H1 (cell line): ENCODE data around the gene GOLPH3L. TPM values are rescaled to one million over a fixed set of nuclear protein-coding genes. Genes with fewer than 3 reads are reported as not detected.

Experiments
- CTCF ChIA-PET: fragments of 300-600 bp; sonication (Branson Sonifier 250); formaldehyde crosslinking; loops from one replicate; lab custom pipeline; 2021; ENCODE audit not compliant: partially characterized antibody; lab: Charles Lee
- POLR2A ChIA-PET: fragments of 300-600 bp; sonication (Branson Sonifier 250); formaldehyde crosslinking; loops from one replicate; lab custom pipeline; 2021; ENCODE audit warnings: inconsistent platforms; ENCODE audit not compliant: partially characterized antibody; lab: Charles Lee
- DNase-seq, 2 experiments: peaks; one replicate each; pipeline versions ENCODE4 v3.0.0 to v3.0.0-alpha.2; 2010 to 2022; ENCODE audit warnings: low spot score in 2 of 2, low read depth in 1 of 2, mixed read lengths in 1 of 2
- FAIRE-seq: peaks from 2 replicates; lab custom pipeline; 2011; peaks lifted over from hg19 to GRCh38; lab: Jason Lieb, UNC
- H2AFZ ChIP-seq: 2 replicates; pipeline ENCODE4 v1.8.1; 2012; ENCODE audit warnings: low read length, inconsistent platforms
- H2AK5ac ChIP-seq: 2 replicates; pipeline ENCODE4 v1.6.1; 2013; ENCODE audit warnings: low read depth, low read length
- H2BK120ac ChIP-seq: replicated peaks from 2 replicates; pipeline ENCODE3; 2013; ENCODE audit warnings: low read depth, low read length, inconsistent platforms
- H2BK12ac ChIP-seq: 2 replicates; pipeline ENCODE4 v1.6.1; 2013; ENCODE audit warnings: low read depth, low read length
- H2BK15ac ChIP-seq: 2 replicates; pipeline ENCODE4 v1.6.1; 2013; ENCODE audit warnings: low read length
- H2BK20ac ChIP-seq: 2 replicates; pipeline ENCODE4 v1.6.1; 2013; ENCODE audit warnings: low read length
- H2BK5ac ChIP-seq: 2 replicates; pipeline ENCODE4 v1.6.1; 2013; ENCODE audit warnings: low read depth, low read length
- H3K14ac ChIP-seq: 2 replicates; pipeline ENCODE4 v1.6.1; 2013; ENCODE audit warnings: inconsistent platforms; ENCODE audit not compliant: insufficient read length
- H3K18ac ChIP-seq: 2 replicates; pipeline ENCODE4 v1.6.1; 2013; ENCODE audit warnings: low read length; ENCODE audit errors: extremely low read depth
- H3K23ac ChIP-seq: 2 replicates; pipeline ENCODE4 v1.6.1; 2013; ENCODE audit warnings: inconsistent platforms; ENCODE audit not compliant: insufficient read length
- H3K23me2 ChIP-seq: 2 replicates; pipeline ENCODE4 v1.6.1; 2013; ENCODE audit warnings: low read depth, low read length
- H3K27ac ChIP-seq: 2 replicates; pipeline ENCODE4 v1.6.1; 2011; ENCODE audit warnings: low read depth, low read length, inconsistent platforms
- H3K27me3 ChIP-seq, 4 experiments: replicated peaks in 1 of 4; 1 replicate in 1 of 4; 2 replicates in 3 of 4; pipeline versions ENCODE4 v1.6.1 to v1.8.1; 2011 to 2013; ENCODE audit warnings: low read length in 3 of 4, mild to moderate bottlenecking in 3 of 4, inconsistent platforms in 2 of 4, mixed read lengths in 2 of 4, moderate library complexity in 1 of 4; ENCODE audit not compliant: control insufficient read depth in 3 of 4, insufficient read depth in 3 of 4; ENCODE audit errors: extremely low read depth in 1 of 4
- H3K36me3 ChIP-seq, 4 experiments: 2 replicates each; pipeline versions ENCODE4 v1.6.1 to v1.8.1; 2011 to 2013; ENCODE audit warnings: mild to moderate bottlenecking in 4 of 4, low read length in 3 of 4, moderate library complexity in 2 of 4, control low read depth in 1 of 4, inconsistent platforms in 1 of 4; ENCODE audit not compliant: insufficient read depth in 4 of 4, control insufficient read depth in 2 of 4
- H3K4ac ChIP-seq: replicated peaks from 2 replicates; pipeline ENCODE3; 2013; ENCODE audit warnings: low read length, low read depth, mixed read lengths, inconsistent platforms; ENCODE audit not compliant: insufficient read length
- H3K4me1 ChIP-seq, 4 experiments: replicated peaks in 1 of 4; 1 replicate in 1 of 4; 2 replicates in 3 of 4; pipeline versions ENCODE4 v1.6.1 to v1.8.1; 2011 to 2013; ENCODE audit warnings: low read length in 3 of 4, inconsistent platforms in 2 of 4, mixed read lengths in 1 of 4; ENCODE audit not compliant: insufficient read depth in 4 of 4, control insufficient read depth in 3 of 4
- H3K4me2 ChIP-seq, 2 experiments: 2 replicates each; pipeline versions ENCODE4 v1.6.1 to v1.8.1; 2011 to 2013; ENCODE audit warnings: low read depth in 2 of 2, low read length in 2 of 2, control low read depth in 1 of 2, inconsistent platforms in 1 of 2, mild to moderate bottlenecking in 1 of 2; ENCODE audit not compliant: insufficient read depth in 1 of 2
- H3K4me3 ChIP-seq, 4 experiments: fragments of 200-600, 300-600 bp in 1 of 4; sonication (generic), shearing (Covaris generic), sonication (Bioruptor Twin) in 1 of 4; 2 replicates each; pipeline versions ENCODE4 v1.5.1 to v1.8.1; 2011 to 2016; ENCODE audit warnings: low read length in 4 of 4, low read depth in 3 of 4, control low read depth in 2 of 4, inconsistent platforms in 2 of 4, mild to moderate bottlenecking in 2 of 4, mixed read lengths in 1 of 4, moderate library complexity in 1 of 4; ENCODE audit not compliant: insufficient read depth in 2 of 4; ENCODE audit errors: extremely low read depth in 1 of 4
- H3K56ac ChIP-seq: replicated peaks from 2 replicates; pipeline ENCODE3; 2013; ENCODE audit warnings: low read depth, mild to moderate bottlenecking, mixed read lengths, low read length, inconsistent platforms; ENCODE audit not compliant: insufficient read length
- H3K79me1 ChIP-seq: 2 replicates; pipeline ENCODE4 v1.6.1; 2013; ENCODE audit warnings: low read depth, low read length, control low read depth
- H3K79me2 ChIP-seq, 2 experiments: 2 replicates each; pipeline versions ENCODE4 v1.6.1 to v1.8.1; 2012 to 2013; ENCODE audit warnings: low read length in 2 of 2, mild to moderate bottlenecking in 2 of 2, inconsistent platforms in 1 of 2; ENCODE audit not compliant: insufficient read depth in 2 of 2, control insufficient read depth in 1 of 2
- H3K9ac ChIP-seq, 4 experiments: replicated peaks in 1 of 4; 1 replicate in 1 of 4; 2 replicates in 3 of 4; pipeline versions ENCODE4 v1.6.1 to v1.8.1; 2011 to 2013; ENCODE audit warnings: low read depth in 3 of 4, low read length in 3 of 4, control low read depth in 2 of 4, mild to moderate bottlenecking in 2 of 4, moderate library complexity in 2 of 4, inconsistent platforms in 1 of 4; ENCODE audit errors: extremely low read depth in 1 of 4
- H3K9me3 ChIP-seq, 2 experiments: 2 replicates each; pipeline versions ENCODE4 v1.6.1 to v1.8.1; 2012 to 2013; ENCODE audit warnings: mild to moderate bottlenecking in 2 of 2, moderate library complexity in 2 of 2, control low read depth in 1 of 2, inconsistent platforms in 1 of 2, low read depth in 1 of 2, low read length in 1 of 2, mixed read lengths in 1 of 2; ENCODE audit not compliant: insufficient read depth in 2 of 2
- H4K20me1 ChIP-seq, 2 experiments: replicated peaks in 1 of 2; 2 replicates each; pipeline versions ENCODE3 to v1.8.1; 2011 to 2013; ENCODE audit warnings: inconsistent platforms in 2 of 2, low read length in 2 of 2, mild to moderate bottlenecking in 1 of 2; ENCODE audit not compliant: insufficient read depth in 2 of 2, control insufficient read depth in 1 of 2
- H4K5ac ChIP-seq: 2 replicates; pipeline ENCODE4 v1.6.1; 2013; ENCODE audit warnings: low read length, low read depth, mixed read lengths, inconsistent platforms; ENCODE audit not compliant: insufficient read length
- H4K8ac ChIP-seq: 2 replicates; pipeline ENCODE4 v1.8.0; 2013; ENCODE audit warnings: mild to moderate bottlenecking, moderate library complexity, low read length, inconsistent platforms; ENCODE audit not compliant: insufficient read depth; ENCODE audit errors: extremely low read depth
- H4K91ac ChIP-seq: replicated peaks from 2 replicates; pipeline ENCODE3; 2013; ENCODE audit warnings: low read length, mixed read lengths, inconsistent platforms; ENCODE audit not compliant: insufficient read length
- CBX8 ChIP-seq: fragments of 300-800, 300-1000 bp; sonication (generic); IDR thresholded peaks from 2 replicates; pipeline ENCODE4 v1.7.1; 2016; ENCODE audit warnings: low read depth, low read length, borderline replicate concordance
- MAFK ChIP-seq: IDR thresholded peaks from 2 replicates; pipeline ENCODE4 v1.6.1; 2012; ENCODE audit warnings: low read depth, mild to moderate bottlenecking, improper control_type of control experiment, low read length
- RNF2 ChIP-seq: fragments of 200-900, 300-1000 bp; sonication (generic); IDR thresholded peaks from 2 replicates; pipeline ENCODE4 v1.7.1; 2016; ENCODE audit warnings: borderline replicate concordance, low read depth, mild to moderate bottlenecking, antibody characterized with exemption, low read length; ENCODE audit not compliant: poor library complexity, severe bottlenecking; ENCODE audit errors: missing control alignments
- WGBS, 2 experiments: shearing (Covaris generic) in 1 of 2; methylation state at CpG; one replicate each; pipeline versions ENCODE4 v1.1.6 to v1.1.7; 2013 to 2015; ENCODE audit warnings: low lambda C conversion rate in 2 of 2, mixed read lengths in 2 of 2, inconsistent platforms in 1 of 2, low coverage in 1 of 2, missing lambda C conversion rate in 1 of 2; ENCODE audit not compliant: insufficient replicate concordance in 2 of 2, insufficient coverage in 1 of 2, insufficient read length in 1 of 2; ENCODE audit errors: extremely low coverage in 1 of 2, missing lambda C conversion rate in 1 of 2; 5-methylcytosine and 5-hydroxymethylcytosine counted together
- polyA plus RNA-seq, 7 experiments: library from polyadenylated mRNA; depleted of rRNA in 3 of 7; stranded (reverse) in 5 of 7; unstranded in 2 of 7; fragments of >200 nt in 5 of 7; fragments of 200-250 nt in 2 of 7; gene quantifications; 1 replicate in 5 of 7; 2 replicates in 1 of 7; 4 replicates in 1 of 7; pipeline versions ENCODE4 v1.2.1 to v1.2.3, GENCODE V29; 2011 to 2013; ENCODE audit warnings: missing spikeins in 2 of 7, mixed read lengths in 2 of 7
- total RNA-seq: library from RNA; stranded (reverse); fragmentation: NEBNext Ultra II Directional; extraction: Animal tissue kit (Norgen Biotek cat#: 25700); gene quantifications from 2 replicates; pipeline ENCODE4 v1.2.1, GENCODE V29; 2021

Gene GOLPH3L
- total and polyA plus RNA-seq, 2 of the 8 experiments (the other 6 are each of a cell fraction or from before 2014, with no cell fraction given) = 13.3 to 40.8 TPM

GRCh38 chr1:150663321-150663720 lies 33.6 kb downstream of the GOLPH3L start:
- Histone ChIP-seq H4K8ac (no peak overlapping the region), H3K27ac (no peak overlapping the region), H3K4ac (no peak overlapping the region), H2BK5ac (no peak overlapping the region), H3K4me1 (no peaks in the 10 kb centered on the region), H3K23ac (no peak overlapping the region), H2BK15ac (no peak overlapping the region), H2AFZ (no peak overlapping the region), H4K5ac (no peak overlapping the region), H3K36me3 (peaks cover 0 to 27% (median 10%) of the 10 kb centered on the region in 4 experiments; a peak in 5 of 8 replicates), H3K9me3 (no peaks in the 10 kb centered on the region), H3K4me2 (no peak overlapping the region), H3K79me2 (no peaks in the 10 kb centered on the region), H3K4me3 (no peak overlapping the region), H2BK20ac (no peak overlapping the region), H3K23me2 (no peaks in the 10 kb centered on the region), H3K79me1 (no peaks in the 10 kb centered on the region), H2BK12ac (no peak overlapping the region), H2AK5ac (no peak overlapping the region), H2BK120ac (no peak overlapping the region), H3K56ac (no peak overlapping the region), H4K20me1 (no peaks in the 10 kb centered on the region), H4K91ac (no peak overlapping the region), H3K9ac (no peak overlapping the region), H3K18ac (no peak overlapping the region), H3K14ac (no peak overlapping the region), H3K27me3 (no peaks in the 10 kb centered on the region)
- WGBS, 2 experiments = 93% methylated on average over 7 of the region's 7 CpGs; no CpG with 5 or more reads in 1 of the 2 experiments
- DNase-seq (no peak), FAIRE-seq (no peak)
- TF ChIP-seq RNF2 = no peak
- peak; percentile 85 for TF ChIP-seq MAFK
- TF ChIP-seq CBX8 = no peak
- ChIA-PET POLR2A (interaction anchor here (0.7 to 0.8 kb wide), 2 partner anchors 21 to 93 kb away, joined by 3 read pairs; no protein-coding TSS in a partner anchor), CTCF (interaction anchor here (0.7 to 1.0 kb wide), 2 partner anchors 17 to 165 kb away, joined by 3 read pairs; no protein-coding TSS in a partner anchor)
